Mononuclear cell (primary cell): ENCODE results near the gene RRP15. TPM values are rescaled to one million over a fixed set of nuclear protein-coding genes. Genes with fewer than 3 reads are reported as not detected.

Experiments
- H3K27me3 ChIP-seq: 2 replicates; pipeline ENCODE4 v1.6.0; 2011; ENCODE audit warnings: low read length, control low read depth; ENCODE audit not compliant: insufficient read depth
- H3K4me1 ChIP-seq: 2 replicates; pipeline ENCODE4 v1.5.1; 2011; ENCODE audit warnings: mild to moderate bottlenecking, low read length, control low read depth; ENCODE audit not compliant: insufficient read depth
- H3K4me3 ChIP-seq: 2 replicates; pipeline ENCODE4 v1.5.1; 2011; ENCODE audit warnings: mild to moderate bottlenecking, low read length, moderate library complexity
- H3K9me3 ChIP-seq: 2 replicates; pipeline ENCODE4 v1.5.1; 2011; ENCODE audit warnings: low read depth, mild to moderate bottlenecking, control low read depth, low read length
- total RNA-seq: library from RNA; depleted of rRNA; stranded (reverse); fragments of >200 nt; gene quantifications from one replicate; pipeline ENCODE4 v1.2.3, GENCODE V29; 2012

RRP15 gene
- total RNA-seq, 1 donor: 13.2 TPM

GRCh38 chr1:218374401-218375353, 89.6 kb downstream of the RRP15 start:
- H3K27me3 ChIP-seq: peaks cover 15% of the 10 kb centered on the region

GRCh38 chr1:218376722-218377121, 91.6 kb downstream of the RRP15 start:
- no peaks in the 10 kb centered on the region for H3K9me3 ChIP-seq
- peaks cover 13% of the 10 kb centered on the region for H3K27me3 ChIP-seq
- no peak overlapping the region for H3K4me3 ChIP-seq
- H3K4me1 ChIP-seq: peaks cover 4% of the 10 kb centered on the region

More at GRCh38 chr1:218374401-218375353, 89.6 kb downstream of the RRP15 start:
- Histone ChIP-seq H3K4me3 (no peak overlapping the region), H3K9me3 (no peaks in the 10 kb centered on the region), H3K4me1 (peaks cover 4% of the 10 kb centered on the region)

- peaks cover 13% of the 10 kb centered on the region for H3K27me3 ChIP-seq
- H3K9me3 ChIP-seq: no peaks in the 10 kb centered on the region
- H3K4me3 ChIP-seq: no peak overlapping the region
- H3K4me1 ChIP-seq: peaks cover 4% of the 10 kb centered on the region
Measured at GRCh38 chr1:218377143-218377660, 92.1 kb downstream of the RRP15 start.

- Histone ChIP-seq H3K27me3 (peaks cover 24% of the 10 kb centered on the region), H3K4me1 (peaks cover 4% of the 10 kb centered on the region), H3K9me3 (no peaks in the 10 kb centered on the region), H3K4me3 (no peak overlapping the region)
Measured at GRCh38 chr1:218380125-218380977, 95.3 kb downstream of the RRP15 start.

- H3K4me3 ChIP-seq: no peak overlapping the region
- H3K27me3 ChIP-seq: peaks cover 23% of the 10 kb centered on the region
- H3K4me1 ChIP-seq: peaks cover 4% of the 10 kb centered on the region
- no peaks in the 10 kb centered on the region for H3K9me3 ChIP-seq
Measured at GRCh38 chr1:218382261-218382660, 97.2 kb downstream of the RRP15 start.

- Histone ChIP-seq H3K4me3 (no peak overlapping the region), H3K27me3 (peaks cover 23% of the 10 kb centered on the region), H3K9me3 (no peaks in the 10 kb centered on the region), H3K4me1 (no peaks in the 10 kb centered on the region)
Measured at GRCh38 chr1:218383051-218383450, 98.0 kb downstream of the RRP15 start.

- H3K27me3 ChIP-seq: peaks cover 23% of the 10 kb centered on the region
Measured at GRCh38 chr1:218383681-218384080, 98.6 kb downstream of the RRP15 start.

GRCh38 chr1:218384581-218384993, 99.5 kb downstream of the RRP15 start:
- peaks cover 23% of the 10 kb centered on the region for H3K27me3 ChIP-seq
- no peaks in the 10 kb centered on the region for H3K4me1 ChIP-seq
- no peak overlapping the region for H3K4me3 ChIP-seq
- no peaks in the 10 kb centered on the region for H3K9me3 ChIP-seq

More at GRCh38 chr1:218383681-218384080, 98.6 kb downstream of the RRP15 start:
- no peak overlapping the region for H3K4me3 ChIP-seq
- no peaks in the 10 kb centered on the region for H3K4me1 ChIP-seq
- no peaks in the 10 kb centered on the region for H3K9me3 ChIP-seq

Other genes with a start within 250 kb of the RRP15 start
- gene TGFB2, start 60.0 kb downstream of the RRP15 start, total RNA-seq: 0.31 TPM